ENCODE results near the gene NUDT6. TPM values are rescaled to one million over a fixed set of nuclear protein-coding genes. Genes with fewer than 3 reads are reported as not detected.
"Not testable (repeated sequence)": the region's sequence is repeated elsewhere in the genome, so short reads cannot be mapped to it uniquely, and the experiment has no call there.

The NUDT6 gene
- total RNA-seq, 2 donors from 2014 or later, result 2.7 to 5.4 TPM

DNA sequence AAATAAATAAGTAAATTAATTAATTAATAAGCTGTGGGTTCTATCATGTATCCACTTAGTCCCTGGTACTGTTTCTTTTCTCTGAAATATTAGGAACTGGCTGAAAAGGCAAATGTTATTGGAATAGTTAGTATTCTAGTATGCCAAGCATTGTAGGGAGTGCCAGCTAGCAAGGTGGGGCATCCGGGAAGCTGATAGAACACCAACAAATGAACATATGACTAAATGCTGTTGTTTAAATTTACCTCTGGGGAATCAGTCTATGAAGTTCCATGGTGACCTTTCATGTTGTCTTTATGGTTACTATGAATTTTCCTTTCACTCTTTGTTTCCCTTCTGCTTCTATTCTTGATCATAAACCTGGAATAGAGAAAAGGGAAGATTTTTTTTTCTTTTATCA, 32.7 kb downstream of the NUDT6 start:
- intact Hi-C loops (cut with DNase I), result no loop called here
- DNase-seq (ENCODE audit: low spot score), result no peak

DNA sequence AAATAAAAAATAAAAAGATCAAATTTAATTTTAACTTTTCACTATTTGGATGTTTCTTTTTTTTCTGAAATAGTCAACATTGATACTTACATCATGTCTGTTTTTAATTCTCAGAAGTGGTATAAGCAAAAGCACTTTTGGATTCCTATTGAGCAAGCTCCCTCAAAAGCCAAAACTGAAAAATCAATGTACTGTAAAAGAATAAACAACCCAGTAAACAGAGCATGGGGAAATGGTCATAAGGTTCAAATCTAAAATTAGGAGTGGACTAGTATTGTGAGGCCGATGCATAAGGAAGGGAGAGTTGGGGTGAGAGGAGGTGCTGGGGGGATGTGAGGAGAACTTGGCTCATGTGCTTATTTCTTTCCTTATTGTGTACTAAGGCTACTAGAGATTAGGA, 37.9 kb downstream of the NUDT6 start:
- DNase-seq (ENCODE audit: low spot score), result no peak
- intact Hi-C loops (cut with DNase I), result no loop called here

DNA sequence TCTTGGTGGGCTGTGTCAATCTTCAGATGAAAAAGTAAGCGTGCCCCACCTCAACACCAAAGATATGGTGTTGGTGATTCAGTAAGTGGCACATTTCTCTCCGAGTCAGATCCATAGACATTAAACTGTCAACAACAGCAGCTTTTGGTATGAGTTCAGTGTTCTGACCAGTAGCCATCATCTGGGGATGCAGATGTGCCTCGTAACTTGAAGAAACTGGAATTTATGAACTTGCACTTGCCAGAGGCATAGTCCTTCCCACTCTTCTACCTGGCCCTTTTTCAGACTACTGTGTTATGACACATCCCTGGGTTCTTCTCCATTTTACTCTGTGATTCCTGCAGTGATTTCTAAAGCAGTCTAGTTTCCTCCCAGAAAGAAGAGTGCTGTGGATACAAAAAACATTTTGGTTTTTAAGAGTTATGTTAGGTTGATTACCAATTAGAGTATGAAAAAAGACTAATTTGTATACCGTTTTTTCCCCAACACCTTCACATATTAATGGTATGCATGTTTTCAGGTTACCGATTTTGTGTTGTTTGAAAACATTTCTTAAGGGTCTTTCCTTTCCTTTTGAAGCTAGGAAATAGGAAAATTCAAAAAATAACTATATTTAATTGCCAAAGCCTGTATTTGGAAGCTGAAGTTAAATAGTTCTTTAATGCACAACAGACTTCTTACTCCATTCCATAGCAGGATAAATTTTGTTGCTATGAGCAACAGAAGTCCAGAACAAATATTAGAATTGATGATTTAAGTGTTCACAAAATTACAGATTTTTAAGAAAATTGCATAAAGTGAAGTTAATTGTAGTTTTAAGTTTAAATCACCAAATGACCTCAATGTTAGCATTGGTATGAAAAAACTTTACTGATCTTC, 39.3 kb downstream of the NUDT6 start:
- intact Hi-C loops (cut with DNase I), result no loop called here
- no peak for DNase-seq (ENCODE audit: low spot score)

DNA sequence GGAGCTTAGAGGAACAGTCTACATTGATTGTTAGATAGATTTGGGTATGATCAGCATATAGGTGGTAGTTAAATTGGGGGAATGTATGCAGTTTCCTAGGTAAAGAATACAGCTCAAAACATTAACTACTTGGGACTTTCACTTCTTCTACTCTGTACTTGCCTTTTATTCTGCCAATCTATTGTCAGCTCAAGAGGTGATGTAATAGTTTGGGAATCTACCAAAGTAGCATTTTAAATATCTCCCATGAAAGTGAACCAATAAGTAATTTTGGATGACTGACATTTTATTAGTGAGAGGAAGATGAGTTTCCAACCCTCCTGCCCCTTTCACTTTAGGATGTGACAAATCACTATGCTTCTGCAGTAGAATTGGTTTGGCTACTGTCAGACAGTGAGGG, 43.4 kb downstream of the NUDT6 start:
- intact Hi-C loops (cut with DNase I), result no loop called here
- no peak for DNase-seq (ENCODE audit: low spot score)

DNA sequence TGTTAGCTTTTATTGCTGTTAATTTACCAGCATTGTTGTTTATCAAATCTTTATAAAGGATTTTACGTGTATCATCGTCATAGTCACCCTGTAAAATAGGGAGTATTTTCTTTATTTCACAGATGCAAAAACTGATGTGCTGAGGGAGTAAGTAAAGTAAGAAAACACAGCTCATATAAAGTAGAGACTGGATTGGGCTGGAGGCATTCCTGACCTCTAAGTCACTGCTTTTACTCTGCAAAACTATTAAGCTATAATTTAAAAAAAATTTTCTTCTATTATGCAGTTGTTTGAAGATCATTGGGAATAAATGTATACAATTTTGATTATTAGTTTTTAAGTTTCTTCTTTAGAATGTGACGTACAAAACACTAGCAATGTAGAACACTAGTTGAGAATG, 45.9 kb downstream of the NUDT6 start:
- DNase-seq (ENCODE audit: low spot score), result no peak
- intact Hi-C loops (cut with DNase I), result no loop called here

DNA sequence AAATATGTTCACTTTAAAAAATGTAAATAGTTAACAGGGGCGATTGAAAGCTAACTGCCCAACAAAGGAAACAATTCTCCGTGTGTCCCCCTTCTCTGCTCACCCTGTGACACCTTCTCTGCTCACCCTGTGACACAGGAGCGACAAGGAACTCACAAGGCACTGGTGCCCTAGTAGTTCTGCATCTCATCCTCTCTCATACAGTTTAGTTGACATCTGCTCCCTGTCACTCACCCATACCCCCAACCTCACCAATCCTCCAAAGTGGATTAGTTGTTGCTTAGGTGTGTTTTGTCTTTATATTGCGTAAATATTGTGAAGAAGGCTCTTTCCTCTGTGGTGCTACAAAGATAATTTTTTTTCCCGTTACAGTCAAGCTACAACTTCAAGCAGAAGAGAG, 46.4 kb downstream of the NUDT6 start:
- intact Hi-C loops (cut with DNase I), result no loop called here
- no peak for DNase-seq (ENCODE audit: low spot score)

DNA sequence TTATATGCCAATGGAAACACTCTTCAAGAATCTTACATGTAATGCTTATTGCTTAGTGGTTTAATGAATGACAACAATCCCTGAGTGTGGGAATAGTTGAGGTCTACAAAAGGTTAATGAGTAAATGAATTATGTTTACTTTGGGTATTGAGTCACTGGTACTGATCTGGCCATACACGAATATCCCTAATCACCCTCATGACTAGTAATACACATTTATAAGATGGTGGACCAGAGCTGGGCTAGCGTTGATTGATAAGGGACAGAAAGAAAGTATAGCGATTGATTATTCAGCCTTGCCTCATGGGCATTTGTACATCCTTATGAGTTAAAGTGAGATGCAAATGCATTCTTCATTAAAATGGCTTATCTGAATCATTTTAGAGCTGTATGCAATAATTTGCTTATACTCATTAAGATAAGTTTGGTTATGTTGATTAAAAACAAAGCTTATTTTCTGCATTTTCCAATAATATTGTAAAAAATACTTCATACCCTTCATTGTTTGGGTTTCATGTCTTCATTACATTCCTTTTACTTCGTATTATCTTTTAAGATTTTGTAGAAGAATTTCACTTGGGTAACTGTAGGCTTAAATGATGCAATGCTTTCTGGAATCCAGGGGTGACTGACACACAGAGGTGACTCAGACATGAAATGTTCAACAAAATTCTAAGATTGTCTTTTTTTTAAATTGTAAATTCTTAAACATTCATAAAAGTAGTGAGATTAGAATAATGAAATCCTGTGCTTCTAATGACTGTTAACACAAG, 48.4 kb downstream of the NUDT6 start:
- DNase-seq (ENCODE audit: low spot score), result no peak
- intact Hi-C loops (cut with DNase I), result no loop called here

DNA sequence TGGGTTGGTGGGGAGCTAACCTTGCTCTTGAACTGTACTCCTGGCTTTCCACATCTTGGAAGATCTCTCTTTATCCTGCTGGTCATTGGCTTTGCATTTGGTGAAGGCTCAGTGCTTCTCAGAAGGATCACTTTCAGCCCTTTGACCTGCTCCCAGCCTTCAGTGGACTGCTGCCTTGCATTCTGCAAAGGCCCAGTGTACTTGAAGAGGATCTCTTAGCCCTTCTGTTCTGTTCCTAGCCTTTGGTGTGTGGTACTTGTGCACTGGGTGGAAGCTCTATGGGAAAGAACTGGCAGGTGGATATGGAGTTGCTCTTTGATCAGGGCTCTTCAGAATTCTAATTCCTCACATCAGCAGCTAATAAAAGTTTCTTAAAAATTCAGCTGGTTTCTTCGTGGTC, 49.3 kb downstream of the NUDT6 start:
- DNase-seq (ENCODE audit: low spot score), result no peak
- intact Hi-C loops (cut with DNase I), result no loop called here

DNA sequence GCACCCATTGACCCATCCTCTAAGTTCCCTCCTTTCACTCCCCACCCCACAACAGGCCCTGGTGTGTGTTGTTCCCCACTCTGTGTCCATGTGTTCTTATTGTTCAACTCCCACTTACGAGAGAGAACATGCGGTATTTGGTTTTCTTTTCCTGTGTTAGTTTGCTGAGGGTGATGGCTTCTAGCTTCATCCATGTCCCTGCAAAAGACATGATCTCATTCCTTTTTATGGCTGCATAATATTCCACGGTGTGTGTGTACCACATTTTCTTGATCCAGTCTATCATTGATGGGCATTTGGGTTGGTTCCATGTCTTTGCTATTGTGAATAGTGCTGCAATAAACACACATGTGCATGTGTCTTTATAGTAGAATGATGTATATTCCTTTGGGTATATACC, 54.2 kb downstream of the NUDT6 start:
- not testable (repeated sequence) for DNase-seq (ENCODE audit: low spot score)
- intact Hi-C loops (cut with DNase I), result loop anchor here in 1 of 2 donors (5.0 kb wide), 1 partner anchor 599 kb away; no protein-coding TSS in a partner anchor

DNA sequence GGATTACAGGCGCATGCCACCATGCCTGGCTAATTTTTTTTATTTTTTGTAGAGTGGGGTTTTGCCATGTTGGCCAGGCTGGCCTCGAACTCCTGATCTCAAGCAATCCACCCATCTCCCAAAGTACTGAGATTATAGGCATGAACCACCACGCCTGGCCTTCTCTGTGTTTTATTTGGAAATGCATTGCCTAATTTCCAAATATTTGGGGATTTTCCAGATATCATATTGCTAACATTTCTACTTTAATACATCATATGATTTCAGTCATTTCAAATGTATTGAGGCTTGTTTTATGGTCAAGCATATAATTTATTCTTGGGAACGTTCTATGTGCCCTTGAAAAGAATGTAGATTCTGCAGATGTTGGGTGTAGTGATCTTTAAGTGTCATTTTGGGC, 57.0 kb downstream of the NUDT6 start:
- intact Hi-C loops (cut with DNase I), result loop anchor here in 1 of 2 donors (5.0 kb wide), 1 partner anchor 602 kb away; no protein-coding TSS in a partner anchor
- DNase-seq (ENCODE audit: low spot score), result no peak

DNA sequence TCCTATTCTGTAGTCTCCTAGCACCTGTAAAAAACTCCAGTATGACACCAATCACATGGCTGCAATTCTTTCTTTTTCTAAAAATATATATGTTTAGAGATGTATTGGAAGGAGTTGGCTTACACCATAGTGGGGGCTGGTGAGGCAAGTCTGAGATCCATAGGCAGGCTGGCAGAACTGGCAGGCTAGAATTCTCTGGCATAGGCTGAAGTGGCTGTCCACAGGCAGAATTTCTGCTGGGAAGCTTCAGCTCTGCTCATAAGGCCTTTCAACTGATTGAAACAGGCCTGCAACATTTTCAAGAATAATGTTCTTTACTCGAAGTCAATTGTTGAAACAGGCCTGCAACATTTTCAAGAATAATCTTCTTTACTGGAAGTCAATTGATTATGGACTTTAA, 58.8 kb downstream of the NUDT6 start:
- intact Hi-C loops (cut with DNase I), result no loop called here

DNA sequence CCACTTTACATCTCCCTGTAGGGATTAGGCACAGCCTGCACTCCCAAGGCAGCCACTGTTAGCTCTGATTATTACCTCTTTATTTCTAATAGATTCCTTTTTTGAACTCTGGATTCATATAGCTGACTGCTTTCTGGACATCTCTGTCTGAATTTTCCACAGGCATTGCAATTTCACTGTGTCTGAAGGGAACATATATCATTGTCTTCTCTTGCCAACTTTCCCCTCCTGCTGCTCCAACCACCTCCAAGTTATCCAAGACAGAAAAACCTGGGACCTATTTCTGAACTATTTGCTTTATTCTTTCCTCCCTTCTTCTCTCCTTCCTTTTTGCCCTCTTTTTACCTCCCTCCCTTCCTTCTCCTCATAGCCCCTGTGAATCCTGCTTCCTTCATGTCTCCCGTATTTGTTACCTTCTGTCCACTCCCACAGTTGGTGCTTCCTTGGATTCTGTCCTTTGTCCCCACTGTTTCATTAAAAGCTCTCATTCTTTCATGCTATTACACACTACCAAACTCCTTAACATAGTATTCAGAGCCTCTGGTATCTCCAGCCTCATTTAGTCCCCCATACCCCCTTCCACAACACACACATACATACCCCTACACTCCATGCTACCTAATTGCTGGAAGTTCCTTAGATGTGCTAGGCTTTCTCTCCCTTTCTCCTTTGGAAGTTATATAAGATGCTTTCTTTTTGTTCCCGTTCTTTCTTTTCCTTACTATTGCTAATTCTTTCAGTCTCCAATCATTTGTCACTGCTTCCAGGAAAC, 61.0 kb downstream of the NUDT6 start:
- DNase-seq (ENCODE audit: low spot score), result no peak
- intact Hi-C loops (cut with DNase I), result no loop called here

More for the DNA sequence above, 58.8 kb downstream of the NUDT6 start:
- DNase-seq (ENCODE audit: low spot score), result no peak

DNA sequence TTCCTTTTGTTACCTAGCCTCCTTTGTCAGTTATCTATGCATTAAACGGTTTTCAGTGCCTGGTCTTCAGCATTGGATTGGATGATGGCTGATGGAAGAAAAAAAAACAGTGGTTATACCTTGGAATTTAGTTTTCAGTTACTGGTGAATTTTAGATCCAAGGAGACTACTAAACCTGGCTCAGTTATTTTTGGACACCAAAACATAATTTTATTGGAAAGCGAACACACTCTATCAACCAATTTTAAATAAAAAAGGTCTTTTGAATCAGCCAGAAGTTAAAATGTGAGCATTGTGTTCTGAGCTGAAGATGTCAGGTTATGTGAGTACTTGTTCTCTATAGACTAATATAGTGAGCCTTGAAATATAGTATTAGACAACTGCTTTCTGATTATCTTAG, 63.7 kb downstream of the NUDT6 start:
- intact Hi-C loops (cut with DNase I), result no loop called here
- no peak for DNase-seq (ENCODE audit: low spot score)

DNA sequence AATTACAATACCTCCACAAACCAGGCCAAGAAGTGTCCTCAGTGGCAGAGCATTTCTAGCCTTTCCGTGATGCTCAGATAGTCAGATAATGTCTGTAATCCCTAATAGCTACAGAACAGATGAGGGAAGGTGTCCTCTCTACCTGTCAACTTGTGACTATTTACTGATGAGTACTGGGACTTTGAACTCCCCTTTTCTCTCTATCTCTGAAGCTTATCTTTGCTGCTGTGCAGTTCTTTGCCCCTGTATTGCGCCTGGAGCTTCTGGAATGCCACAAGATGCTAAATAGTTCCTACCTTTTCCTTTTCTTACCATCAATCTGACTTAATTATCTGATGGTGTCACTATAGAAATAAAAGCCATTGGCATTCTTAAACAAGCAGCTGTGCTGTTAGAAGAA, 65.2 kb downstream of the NUDT6 start:
- intact Hi-C loops (cut with DNase I), result no loop called here

DNA sequence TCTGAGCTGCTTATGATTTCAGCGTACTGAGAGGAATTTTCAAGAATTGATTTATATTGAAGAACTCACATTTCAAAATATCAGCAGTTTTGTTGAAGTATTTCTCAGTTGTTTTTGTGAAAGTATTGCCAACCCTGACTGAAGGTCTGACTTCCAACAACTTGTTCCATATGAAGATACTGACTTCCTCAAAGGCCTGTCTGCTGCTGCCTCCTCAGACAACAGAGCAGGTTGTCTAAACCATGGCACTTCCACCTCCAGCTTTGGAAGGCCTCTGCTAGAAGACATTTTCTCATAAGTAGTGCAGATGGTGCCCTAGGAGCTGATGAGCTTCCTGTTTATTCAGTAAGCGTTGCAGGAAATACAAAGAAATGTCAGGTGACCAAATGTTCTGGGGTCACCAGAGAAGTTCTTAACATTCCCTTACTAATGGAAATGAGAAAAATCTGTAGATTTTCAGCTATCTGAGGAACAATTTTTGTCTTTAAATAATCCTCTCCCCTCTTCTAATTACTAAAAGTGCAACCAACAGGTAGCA, 67.0 kb downstream of the NUDT6 start:
- intact Hi-C loops (cut with DNase I), result no loop called here
- DNase-seq (ENCODE audit: low spot score), result no peak

More for the DNA sequence above, 65.2 kb downstream of the NUDT6 start:
- no peak for DNase-seq (ENCODE audit: low spot score)

DNA sequence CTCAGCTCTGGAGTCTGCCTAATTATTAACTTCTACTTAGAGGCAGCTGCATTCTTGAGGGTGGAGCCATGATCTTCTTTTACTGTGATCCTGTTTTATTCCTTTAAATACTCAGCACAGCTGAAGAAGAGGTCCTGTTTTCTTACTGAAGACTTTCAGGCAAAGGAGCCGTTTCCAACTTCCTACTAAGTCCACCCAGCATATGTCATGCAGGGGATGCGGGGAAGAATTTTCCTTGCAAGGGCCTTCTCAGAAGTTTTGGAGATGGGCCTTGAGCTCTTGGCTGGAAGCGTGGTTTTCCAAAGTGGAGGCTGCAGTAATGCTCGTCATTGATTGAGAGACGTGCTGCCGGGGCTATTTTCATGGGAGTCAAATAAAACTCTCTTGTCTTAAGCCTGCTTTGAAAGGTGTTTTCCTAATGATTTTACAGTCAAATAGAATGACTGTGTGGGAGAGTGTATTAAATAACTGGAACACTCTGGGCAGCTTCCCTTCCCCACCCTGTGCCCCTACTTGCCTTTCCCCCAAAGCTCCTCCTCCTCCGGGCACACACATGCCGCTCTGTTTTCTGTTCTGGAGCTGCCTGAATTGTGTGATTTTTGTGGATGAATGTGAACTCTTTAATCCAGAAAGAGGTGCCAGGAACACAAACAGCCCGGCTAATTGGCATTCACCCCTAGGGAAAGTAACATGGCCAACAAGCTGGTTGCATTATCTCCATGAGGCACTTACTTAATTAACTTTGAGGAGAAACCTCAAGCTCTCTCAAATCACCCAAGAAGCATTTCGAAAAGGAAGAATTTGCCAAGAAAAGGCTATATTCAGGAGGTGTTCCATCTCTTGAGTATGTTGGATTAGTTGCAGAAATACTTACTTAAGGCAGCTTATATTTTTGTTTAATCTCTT, 67.7 kb downstream of the NUDT6 start:
- no peak for DNase-seq (ENCODE audit: low spot score)
- intact Hi-C loops (cut with DNase I), result no loop called here

DNA sequence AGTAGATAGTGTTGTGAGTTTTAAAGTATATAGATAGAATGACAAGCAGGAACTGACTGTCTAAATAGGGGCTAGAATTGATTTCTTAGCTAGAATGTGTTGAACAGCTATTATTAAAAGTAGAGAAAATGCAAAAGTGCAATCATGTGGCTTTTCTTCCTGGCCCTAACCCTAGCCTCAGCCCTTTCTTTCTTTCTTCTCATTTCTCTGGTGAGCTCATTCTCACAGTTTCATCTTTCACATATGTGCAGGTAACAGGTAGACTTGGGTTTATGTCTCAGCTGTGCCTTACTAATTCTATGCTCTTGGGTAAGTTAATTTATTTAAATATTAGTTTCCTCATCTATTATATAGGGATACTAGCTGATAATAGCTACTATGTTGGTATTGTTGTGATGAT, 70.8 kb downstream of the NUDT6 start:
- intact Hi-C loops (cut with DNase I), result no loop called here
- no peak for DNase-seq (ENCODE audit: low spot score)

DNA sequence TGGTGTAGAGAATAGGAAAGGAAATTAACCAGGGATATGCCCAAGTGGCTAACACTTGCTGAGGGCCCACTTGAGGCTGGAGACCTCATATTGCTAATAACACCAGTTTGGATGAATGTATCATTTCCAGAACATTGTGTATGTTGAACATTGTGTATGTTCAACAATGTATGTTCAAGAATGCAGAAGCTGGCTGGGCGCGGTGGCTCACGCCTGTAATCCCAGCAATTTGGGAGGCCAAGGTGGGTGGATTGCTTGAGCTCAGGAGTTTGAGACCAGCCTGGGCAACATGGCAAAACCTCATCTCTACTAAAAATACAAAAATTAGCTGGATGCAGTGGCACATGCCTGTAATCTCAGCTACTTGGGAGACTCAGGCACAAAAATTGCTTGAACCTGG, 72.6 kb downstream of the NUDT6 start:
- DNase-seq (ENCODE audit: low spot score); intact Hi-C loops (cut with DNase I): not testable (repeated sequence)

DNA sequence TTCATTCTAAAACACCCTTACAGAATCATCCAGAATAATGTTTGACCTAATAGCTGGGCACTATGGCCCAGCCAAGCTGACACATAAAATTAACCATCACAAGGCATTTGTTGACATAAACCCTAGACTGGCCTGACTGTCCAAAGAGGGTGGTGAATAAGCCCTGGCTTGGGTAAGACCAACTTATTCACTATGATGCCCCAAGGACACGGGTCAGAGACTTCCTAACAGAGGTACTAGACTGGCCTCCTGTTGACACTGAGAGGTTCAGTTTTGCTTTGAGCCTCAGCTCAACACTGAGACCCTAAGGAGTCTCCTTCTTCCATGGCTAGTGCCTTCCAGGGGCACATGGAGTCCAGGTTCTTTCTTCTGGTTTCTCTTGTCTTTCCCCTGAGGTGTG, 74.5 kb downstream of the NUDT6 start:
- DNase-seq (ENCODE audit: low spot score), result no peak
- intact Hi-C loops (cut with DNase I), result no loop called here
